HG02840 (cell line): ENCODE measurements around the gene KCNE2.

ENCODE experiments used
- ATAC-seq: cut with Tn5 transposase; IDR thresholded peaks from one replicate; pipeline ENCODE4 v1.9.1; 2021; ENCODE audit warnings: mild to moderate bottlenecking, moderate library complexity, moderate number of reproducible peaks; ENCODE audit not compliant: unreplicated experiment, low FRiP score

Gene KCNE2

GRCh38 chr21:34363733-34364132 lies at the start of gene KCNE2:
TSS of gene KCNE2 (plus strand) at chr21:34364006. CDS start at chr21:34370479, 6,473 bp downstream.
- no peak for ATAC-seq

GRCh38 chr21:34319585-34319984 lies 44.2 kb upstream of the KCNE2 start:
- ATAC-seq, result no peak

GRCh38 chr21:34320011-34320410 lies 43.8 kb upstream of the KCNE2 start:
- ATAC-seq, result no peak

DNA sequence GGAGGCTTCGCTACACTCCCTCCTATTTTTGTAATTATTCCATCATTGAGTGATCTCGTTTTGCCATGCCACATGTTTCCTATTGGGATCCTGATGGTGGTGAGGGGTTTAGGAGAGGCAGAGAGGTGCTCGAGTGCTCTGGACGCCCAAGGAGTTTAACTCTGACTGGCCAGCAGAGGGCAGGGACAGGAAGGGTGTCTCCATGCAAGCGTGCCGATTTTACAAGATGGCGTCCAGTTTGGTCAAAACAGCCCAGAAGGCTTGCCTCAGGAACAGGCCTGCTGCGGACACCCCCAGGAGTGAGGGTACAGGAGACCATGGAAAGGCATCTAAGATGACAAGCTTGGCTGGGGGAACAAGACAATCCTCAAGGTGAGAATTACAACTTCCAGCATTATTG lies 33.8 kb upstream of the KCNE2 start:
- ATAC-seq, result no peak

DNA sequence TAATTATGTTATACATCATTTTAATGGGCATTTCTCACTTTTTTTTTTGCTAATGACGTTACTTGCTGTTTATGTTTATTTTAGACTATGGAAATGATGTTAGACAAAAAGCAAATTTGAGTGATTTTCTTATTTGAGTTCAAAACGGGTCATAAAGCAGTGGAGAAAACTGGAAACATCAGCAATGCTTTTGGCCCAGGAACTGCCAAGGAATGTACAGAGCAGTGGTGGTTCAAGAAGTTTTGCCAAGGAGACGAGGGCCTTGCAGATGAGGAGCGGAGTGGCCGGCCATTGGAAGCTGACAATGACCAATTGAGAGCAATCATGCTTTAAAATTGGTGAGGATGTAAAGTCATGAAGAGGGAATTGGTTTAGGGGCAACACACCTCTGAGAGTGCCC lies 32.1 kb upstream of the KCNE2 start:
- no peak for ATAC-seq

- no peak for ATAC-seq
These were observed 31.5 kb upstream of the KCNE2 start for GRCh38 chr21:34332347-34332746.

GRCh38 chr21:34333121-34333739 lies 30.6 kb upstream of the KCNE2 start:
- no peak for ATAC-seq

DNA sequence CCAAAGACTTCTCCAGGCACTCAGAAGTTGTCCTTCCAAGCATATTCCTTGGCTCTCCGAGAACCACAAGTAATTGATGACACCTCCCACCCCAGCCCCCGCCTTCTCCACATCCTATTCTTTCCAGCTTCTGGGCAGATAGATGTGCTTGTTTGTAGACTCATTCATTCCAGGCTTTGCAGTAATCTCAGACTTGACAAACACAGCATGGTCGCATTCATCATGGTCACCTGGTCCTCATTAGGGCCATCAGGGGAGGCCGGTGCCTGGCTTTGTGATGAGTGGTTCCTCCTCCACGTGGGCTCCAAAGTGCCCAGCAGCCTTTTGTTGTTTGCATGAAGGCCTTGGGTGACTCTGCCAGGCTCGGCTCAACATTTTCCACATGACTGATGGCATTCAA lies 28.5 kb upstream of the KCNE2 start:
- ATAC-seq, result no peak

DNA sequence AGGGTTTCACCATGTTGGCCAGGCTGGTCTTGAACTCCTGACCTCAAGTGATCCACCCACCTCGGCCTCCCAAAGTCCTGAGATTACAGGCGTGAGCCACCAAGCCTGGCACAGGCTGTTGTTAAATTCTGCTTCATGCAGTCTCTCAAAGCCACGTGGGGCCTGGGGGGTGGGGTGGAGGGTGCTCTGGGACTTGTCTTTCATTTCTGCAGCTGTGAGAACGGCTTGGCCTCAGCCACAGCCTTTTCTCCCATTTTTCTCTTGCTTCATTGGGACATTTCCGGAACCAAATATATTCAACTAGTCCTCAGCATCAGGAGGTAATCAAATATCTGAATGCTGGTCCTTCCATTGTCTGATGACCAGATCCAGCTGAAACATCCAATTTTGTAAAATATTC lies 27.6 kb upstream of the KCNE2 start:
- no peak for ATAC-seq

GRCh38 chr21:34336756-34337391 lies 26.9 kb upstream of the KCNE2 start:
- no peak for ATAC-seq

DNA sequence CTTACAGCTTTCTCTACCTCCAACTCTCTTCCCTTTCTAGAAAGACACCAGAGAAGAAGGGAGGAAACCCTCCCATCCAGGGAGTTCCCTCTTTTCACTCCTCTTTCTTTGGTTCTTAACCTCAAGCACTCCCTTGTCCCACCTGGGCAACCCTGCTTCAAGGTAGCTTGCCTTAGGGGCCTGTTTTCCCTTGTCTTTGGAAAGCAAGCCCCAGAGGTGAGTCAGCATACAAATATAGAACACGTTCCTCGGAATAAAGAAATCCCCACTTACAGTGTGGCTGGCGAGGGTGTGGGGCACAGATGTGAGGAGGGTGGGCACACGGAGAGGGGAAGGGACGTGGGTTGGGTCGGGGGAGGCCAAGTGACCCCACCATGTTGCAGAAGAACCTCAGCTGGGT lies 26.1 kb upstream of the KCNE2 start:
- no peak for ATAC-seq

GRCh38 chr21:34338226-34338625 lies 25.6 kb upstream of the KCNE2 start:
- ATAC-seq, result no peak

DNA sequence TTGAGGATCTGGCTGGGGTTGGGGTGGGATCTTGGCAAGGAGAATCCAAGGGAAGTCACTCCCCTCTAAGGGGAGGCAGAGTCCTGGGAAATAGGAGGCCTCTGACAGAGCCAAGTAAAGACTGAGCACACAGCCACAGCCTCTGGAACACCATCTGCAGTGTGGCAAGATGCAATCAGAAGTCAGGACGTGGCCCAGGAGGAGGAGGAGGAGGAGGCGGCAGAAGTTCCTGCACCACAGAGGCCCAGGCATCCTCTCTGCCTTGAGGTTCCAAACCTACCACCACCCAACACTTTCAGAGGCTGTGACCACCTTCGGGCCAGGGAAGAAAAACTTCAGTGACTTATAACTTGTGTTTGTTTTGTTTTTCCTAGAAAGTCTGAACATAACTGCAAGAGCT lies 23.7 kb upstream of the KCNE2 start:
- ATAC-seq, result no peak

DNA sequence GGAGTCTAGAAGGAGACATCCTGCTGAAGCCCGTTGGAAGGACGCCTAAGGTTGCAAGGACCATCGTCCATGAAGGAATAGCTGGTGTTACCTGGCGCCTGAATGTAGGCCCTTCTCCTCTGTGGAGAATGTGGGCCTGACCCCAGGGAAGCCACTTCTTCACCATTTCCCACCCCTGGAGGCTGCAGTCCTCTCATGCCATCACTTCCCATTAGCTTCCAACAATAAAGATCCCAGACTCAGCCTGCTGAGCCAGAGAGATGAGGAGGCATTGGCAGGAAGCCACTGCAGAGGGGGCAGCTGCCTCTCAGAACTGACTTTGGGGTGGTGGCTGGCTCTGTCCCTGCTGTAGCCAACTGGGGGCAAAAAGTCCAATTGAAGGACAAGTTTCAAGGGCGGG lies 21.3 kb upstream of the KCNE2 start:
- no peak for ATAC-seq

DNA sequence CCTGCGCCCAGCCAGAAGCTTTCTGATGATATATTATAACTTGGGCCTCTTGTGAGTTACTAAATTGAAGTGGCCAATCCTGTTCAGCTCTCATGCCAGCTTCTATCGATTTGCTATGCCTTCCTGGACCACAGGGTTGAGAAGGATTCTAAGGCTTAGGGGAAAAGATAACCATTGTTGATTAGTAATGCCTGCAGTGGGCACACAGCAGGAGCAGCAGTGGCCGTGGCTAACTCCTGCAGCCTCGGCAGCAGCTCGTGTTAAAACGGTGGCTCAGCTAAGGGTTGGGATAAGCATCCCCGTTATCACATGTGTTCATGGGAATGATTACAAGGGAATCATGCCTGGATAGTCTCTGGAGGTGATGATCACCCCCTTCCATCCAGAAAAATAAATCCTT lies 20.5 kb upstream of the KCNE2 start:
- no peak for ATAC-seq

DNA sequence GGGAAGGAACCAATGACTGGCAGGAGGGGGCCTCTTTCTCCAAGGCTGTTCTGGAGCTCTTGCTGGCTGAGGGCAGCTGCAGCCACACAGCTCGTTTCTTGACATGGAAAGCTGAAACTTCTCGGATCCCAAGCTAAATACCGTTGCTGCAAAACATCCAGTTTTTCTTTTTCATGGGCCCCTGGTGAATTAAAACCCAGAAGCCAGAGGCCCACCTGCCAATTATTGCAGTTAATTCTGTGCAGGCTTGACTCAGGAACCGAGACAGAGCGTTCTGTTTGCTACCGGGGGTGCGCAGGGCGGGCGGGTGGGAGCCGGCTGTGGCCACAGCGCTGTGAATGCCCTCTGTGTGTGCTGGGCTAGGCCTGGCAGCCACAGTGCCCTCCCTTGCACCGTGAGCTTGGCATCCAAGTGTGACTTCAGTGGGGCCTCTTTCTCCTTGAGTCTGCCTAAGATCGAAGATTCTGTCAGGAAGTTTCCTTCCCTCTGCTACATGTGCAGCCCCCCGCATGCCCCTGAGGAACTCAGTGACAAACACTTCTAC lies 19.9 kb upstream of the KCNE2 start:
- ATAC-seq, result no peak

GRCh38 chr21:34344584-34344983 lies 19.2 kb upstream of the KCNE2 start:
- no peak for ATAC-seq

DNA sequence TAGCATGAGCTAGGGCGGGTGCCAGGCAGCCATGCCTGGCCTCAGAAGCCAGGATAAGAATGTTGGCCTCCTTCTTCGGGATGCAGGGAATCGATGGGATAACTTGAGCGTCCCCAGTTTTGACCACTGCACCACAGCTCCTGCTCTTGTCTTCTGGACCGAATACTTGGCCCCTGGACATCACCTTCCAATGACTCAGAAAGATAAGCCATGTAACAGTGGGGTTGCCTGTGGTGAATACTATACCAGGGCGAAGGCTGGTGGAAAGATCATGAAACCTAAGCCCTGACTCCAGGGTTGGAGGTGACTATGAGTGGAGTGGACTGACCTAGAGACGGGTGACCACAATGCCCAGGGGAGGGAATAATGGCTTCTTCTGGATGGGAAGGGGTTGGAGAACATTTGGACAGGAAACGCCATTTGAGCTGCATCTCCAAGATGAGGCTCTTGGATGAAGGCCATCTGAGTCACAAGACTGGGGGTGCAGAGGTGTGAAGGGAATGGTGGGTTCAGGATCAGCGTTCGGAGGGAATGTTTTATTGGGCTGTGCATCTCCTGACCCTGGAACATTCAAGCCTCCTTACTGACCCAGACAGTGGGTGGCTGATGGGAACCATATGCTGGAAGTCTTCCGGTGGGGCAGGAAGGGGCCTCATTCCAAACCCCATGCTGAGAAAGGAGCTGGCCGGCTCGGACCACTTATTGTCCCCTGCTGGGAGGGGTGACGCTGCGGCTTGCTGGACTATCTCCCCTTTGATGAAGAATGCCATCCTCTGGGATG lies 18.5 kb upstream of the KCNE2 start:
- ATAC-seq, result no peak

DNA sequence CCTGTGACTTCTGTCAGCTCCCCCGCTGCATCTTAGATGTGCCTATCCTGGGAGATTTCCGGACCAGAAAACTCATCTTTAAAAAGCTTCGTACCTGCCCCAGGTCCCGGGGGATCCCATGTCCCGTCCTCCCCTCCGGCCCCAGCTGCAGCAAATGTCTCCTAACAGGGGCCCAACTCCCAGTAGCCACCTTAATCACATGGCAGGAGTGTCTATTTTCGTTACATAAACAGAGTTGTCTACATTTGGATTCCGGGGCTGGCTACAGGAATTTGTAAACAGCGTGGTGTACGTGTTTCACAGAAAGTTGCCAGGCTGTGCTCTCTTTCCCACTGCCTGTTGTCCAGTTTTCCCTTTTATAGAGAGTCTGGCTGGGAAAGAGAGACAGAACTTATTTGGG lies 17.9 kb upstream of the KCNE2 start:
- ATAC-seq, result no peak

DNA sequence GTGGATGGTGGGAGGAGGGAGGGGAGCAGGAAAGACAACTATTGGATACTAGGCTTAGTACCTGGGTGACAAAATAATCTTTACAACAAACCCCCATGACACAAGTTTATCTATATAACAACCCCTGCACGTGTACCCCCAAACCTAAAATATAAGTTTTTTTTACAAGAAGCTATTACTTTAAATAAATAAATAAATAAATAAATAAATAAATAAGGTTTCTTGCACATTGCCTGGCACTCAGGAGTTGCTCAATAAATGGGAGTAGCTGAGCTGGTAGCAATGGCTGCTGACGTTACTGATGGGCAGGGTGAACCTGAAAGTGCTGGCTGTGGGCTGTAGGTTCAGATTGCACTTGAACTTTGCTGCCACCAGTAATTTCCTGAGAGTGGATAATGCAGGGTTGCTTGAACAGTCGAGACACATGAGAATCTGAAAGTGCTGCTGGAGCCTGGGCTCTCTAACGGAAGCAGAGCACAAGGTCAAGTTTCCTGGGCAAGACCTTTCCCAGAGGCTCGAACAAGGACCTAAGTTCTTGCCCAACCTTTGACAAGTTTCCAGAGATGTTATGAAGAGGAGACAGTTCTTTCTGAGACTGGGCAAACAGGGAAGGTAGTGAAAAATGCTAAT lies 14.8 kb upstream of the KCNE2 start:
- no peak for ATAC-seq

DNA sequence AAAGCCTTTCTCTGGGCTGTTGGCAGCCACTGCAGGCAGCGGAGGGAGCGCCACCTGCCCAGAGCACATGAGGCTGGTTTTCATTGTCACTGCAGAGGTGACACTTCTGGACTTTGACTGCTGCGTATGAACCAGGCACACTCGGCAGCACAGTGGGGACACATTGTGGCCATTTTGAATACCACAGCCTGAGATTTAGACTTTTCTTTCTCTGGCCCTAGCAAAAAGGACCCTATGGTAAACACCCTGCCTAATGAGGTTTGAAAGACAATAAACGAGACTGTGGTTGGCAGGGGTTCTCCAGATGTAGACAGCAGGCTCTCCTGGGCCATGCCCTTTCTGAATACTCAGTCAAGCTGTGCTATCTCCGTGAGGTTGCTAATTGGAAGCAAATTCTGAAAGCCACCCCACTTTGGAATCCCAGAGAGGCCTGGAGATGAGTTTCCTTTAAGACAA lies 12.0 kb upstream of the KCNE2 start:
- no peak for ATAC-seq
